PC-3 (cell line): ENCODE measurements around the gene ATXN7L1. TPM values are rescaled to one million over a fixed set of nuclear protein-coding genes. Genes with fewer than 3 reads are reported as not detected.

Source experiments
- ATAC-seq: fragments of 200-7000 bp; cut with Tn5 transposase; 2 replicates; pipeline ENCODE4 v1.9.1; 2020; ENCODE audit warnings: mild to moderate bottlenecking, moderate library complexity
- BruUV-seq: library from RNA; stranded (reverse); fragments of 400-500 nt; replicated peaks from 2 replicates; lab custom pipeline; 2021; lab: Mats Ljungman, UMichigan
- CTCF ChIA-PET: fragments of 300-600 bp; sonication (Branson Sonifier 250); formaldehyde crosslinking; loops from one replicate; lab custom pipeline; 2022; ENCODE audit warnings: antibody characterized with exemption; lab: Charles Lee
- POLR2A ChIA-PET: fragments of 300-600 bp; sonication (Branson Sonifier 250); formaldehyde crosslinking; loops from one replicate; lab custom pipeline; 2022; ENCODE audit warnings: antibody characterized with exemption; ENCODE audit not compliant: unreplicated experiment; lab: Charles Lee
- DNase-seq: peaks from one replicate; pipeline ENCODE4 v3.0.0-alpha.2; 2015
- H2AFZ ChIP-seq: fragments of 300-600 bp; sonication (generic); 2 replicates; pipeline ENCODE4 v1.6.0; 2016; ENCODE audit warnings: antibody characterized with exemption, low read length
- H3F3A ChIP-seq: fragments of 300-600 bp; sonication (generic); one replicate; pipeline ENCODE4 v1.6.0; 2017; ENCODE audit warnings: antibody characterized with exemption, low read length, control low read depth, mild to moderate bottlenecking; ENCODE audit not compliant: unreplicated experiment
- H3K27ac ChIP-seq: fragments of 300-600 bp; sonication (generic); 2 replicates; pipeline ENCODE4 v1.5.1; 2016; ENCODE audit warnings: mild to moderate bottlenecking, low read length
- H3K27me3 ChIP-seq: fragments of 300-600 bp; sonication (generic); 2 replicates; pipeline ENCODE4 v1.6.1; 2016; ENCODE audit warnings: low read length, mixed read lengths
- H3K36me3 ChIP-seq: fragments of 300-600 bp; sonication (generic); 2 replicates; pipeline ENCODE4 v1.6.1; 2016; ENCODE audit warnings: low read depth, mixed run types, low read length, mixed read lengths
- H3K4me1 ChIP-seq: fragments of 300-600 bp; sonication (generic); 2 replicates; pipeline ENCODE4 v1.5.1; 2016; ENCODE audit warnings: low read length; ENCODE audit not compliant: insufficient read depth
- H3K4me2 ChIP-seq: fragments of 300-600 bp; sonication (generic); 2 replicates; pipeline ENCODE4 v1.6.0; 2016; ENCODE audit warnings: low read length
- H3K4me3 ChIP-seq: fragments of 300-600 bp; sonication (generic); 2 replicates; pipeline ENCODE4 v1.5.1; 2016; ENCODE audit warnings: mild to moderate bottlenecking, low read length, mixed read lengths
- H3K79me2 ChIP-seq: fragments of 300-600 bp; sonication (generic); 2 replicates; pipeline ENCODE4 v1.6.1; 2017; ENCODE audit warnings: low read length, mixed read lengths
- H3K9ac ChIP-seq: fragments of 300-600 bp; sonication (generic); 2 replicates; pipeline ENCODE4 v1.6.0; 2016; ENCODE audit warnings: mild to moderate bottlenecking, low read length
- H3K9me2 ChIP-seq: fragments of 300-600 bp; sonication (generic); replicated peaks from 2 replicates; pipeline ENCODE4 v1.6.1; 2016; ENCODE audit warnings: mixed run types, low read length, mixed read lengths
- H3K9me3 ChIP-seq: fragments of 300-600 bp; sonication (generic); 2 replicates; pipeline ENCODE4 v1.6.1; 2016; ENCODE audit warnings: low read length, mixed read lengths
- H4K20me1 ChIP-seq: fragments of 300-600 bp; sonication (generic); 2 replicates; pipeline ENCODE4 v1.6.1; 2016; ENCODE audit warnings: low read length, mixed read lengths
- CTCF ChIP-seq: fragments of 300-600 bp; sonication (generic); conservative IDR thresholded peaks from 2 replicates; pipeline ENCODE4 v1.5.1; 2017; ENCODE audit warnings: antibody characterized with exemption, low read depth, mild to moderate bottlenecking, low read length
- EZH2 ChIP-seq: fragments of 300-600 bp; sonication (generic); IDR thresholded peaks from one replicate; pipeline ENCODE4 v1.6.1; 2017; ENCODE audit warnings: antibody characterized with exemption, mild to moderate bottlenecking, low read length; ENCODE audit not compliant: unreplicated experiment
- EZH2phosphoT487 ChIP-seq: fragments of 300-600 bp; sonication (generic); IDR thresholded peaks from 2 replicates; pipeline ENCODE4 v1.6.1; 2018; ENCODE audit warnings: mild to moderate bottlenecking, antibody characterized with exemption, low read length, borderline replicate concordance
- intact Hi-C: fragments of 100-400 bp; cut with micrococcal nuclease; formaldehyde crosslinking; loops from 2 replicates; pipeline ENCODE4 v1.9.0; 2023
- total RNA-seq: library from RNA; depleted of rRNA; stranded (reverse); fragments of >200 nt; gene quantifications from 2 replicates; pipeline ENCODE4 v1.2.3, GENCODE V29; 2014

Gene ATXN7L1
- total RNA-seq, 1 experiment from 2014 or later, result 16.0 TPM

GRCh38 chr7:105614341-105614840, 262.0 kb downstream of the ATXN7L1 start:
- H3K9me2 ChIP-seq, result no peaks in the 10 kb centered on the region
- DNase-seq (no peak), ATAC-seq (no peak)
- intact Hi-C loops, result no loop called here
- no peaks in the 10 kb centered on the region for H3K27me3 ChIP-seq
- H3K4me3 ChIP-seq, result no peak overlapping the region
- H3K9ac ChIP-seq, result no peak overlapping the region
- no peak overlapping the region for H3K4me2 ChIP-seq
- H3K9me3 ChIP-seq, result no peaks in the 10 kb centered on the region
- no peak overlapping the region for H3K27ac ChIP-seq
- ChIA-PET CTCF (no interaction called here), POLR2A (no interaction called here)
- H2AFZ ChIP-seq, result no peak overlapping the region
- TF ChIP-seq EZH2 (no peak), EZH2phosphoT487 (no peak), CTCF (no peak)
- H4K20me1 ChIP-seq, result no peaks in the 10 kb centered on the region
- H3K36me3 ChIP-seq, result no peaks in the 10 kb centered on the region; the same call in 1 of the 2 replicates
- BruUV-seq, result no TSS peak
- H3F3A ChIP-seq, result no peaks in the 10 kb centered on the region
- no peaks in the 10 kb centered on the region for H3K79me2 ChIP-seq
- peaks cover 3% of the 10 kb centered on the region; the same call in 1 of the 2 replicates for H3K4me1 ChIP-seq

GRCh38 chr7:105613611-105614330, 262.6 kb downstream of the ATXN7L1 start:
- no peak for ATAC-seq
- peaks cover 3% of the 10 kb centered on the region; the same call in 1 of the 2 replicates for H3K4me1 ChIP-seq
- POLR2A ChIA-PET, result interaction anchor here (0.6 kb wide), 1 partner anchor 518 kb away, joined by 3 read pairs; no protein-coding TSS in a partner anchor
- H3K9me2 ChIP-seq, result no peaks in the 10 kb centered on the region
- no peaks in the 10 kb centered on the region for H3K9me3 ChIP-seq
- no peak overlapping the region for H2AFZ ChIP-seq
- no peaks in the 10 kb centered on the region; the same call in 1 of the 2 replicates for H3K36me3 ChIP-seq
- CTCF ChIA-PET, result no interaction called here
- no peaks in the 10 kb centered on the region for H3K79me2 ChIP-seq
- TF ChIP-seq EZH2 (no peak), EZH2phosphoT487 (no peak), CTCF (no peak)
- no peaks in the 10 kb centered on the region for H3K27me3 ChIP-seq
- H3K9ac ChIP-seq, result no peak overlapping the region
- no peaks in the 10 kb centered on the region for H4K20me1 ChIP-seq
- intact Hi-C loops, result no loop called here
- no TSS peak for BruUV-seq
- no peak overlapping the region for H3K4me2 ChIP-seq
- H3K4me3 ChIP-seq, result no peak overlapping the region
- no peak overlapping the region for H3K27ac ChIP-seq
- no peaks in the 10 kb centered on the region for H3F3A ChIP-seq
- DNase-seq, result no peak

GRCh38 chr7:105612806-105613205, 263.6 kb downstream of the ATXN7L1 start:
- no peak overlapping the region for H3K4me3 ChIP-seq
- no peaks in the 10 kb centered on the region for H3K79me2 ChIP-seq
- ATAC-seq (no peak), DNase-seq (no peak)
- TF ChIP-seq EZH2phosphoT487 (no peak), CTCF (no peak)
- no peaks in the 10 kb centered on the region for H3K9me2 ChIP-seq
- intact Hi-C loops, result no loop called here
- BruUV-seq, result no TSS peak
- CTCF ChIA-PET, result no interaction called here
- no peaks in the 10 kb centered on the region for H3K9me3 ChIP-seq
- H3K27ac ChIP-seq, result no peak overlapping the region
- H4K20me1 ChIP-seq, result no peaks in the 10 kb centered on the region
- H2AFZ ChIP-seq, result no peak overlapping the region
- POLR2A ChIA-PET, result no interaction called here
- H3K4me2 ChIP-seq, result no peak overlapping the region
- H3K27me3 ChIP-seq, result no peaks in the 10 kb centered on the region
- no peaks in the 10 kb centered on the region; the same call in 1 of the 2 replicates for H3K36me3 ChIP-seq
- no peak overlapping the region for H3K9ac ChIP-seq
- H3F3A ChIP-seq, result no peaks in the 10 kb centered on the region
- peaks cover 3% of the 10 kb centered on the region; the same call in 1 of the 2 replicates for H3K4me1 ChIP-seq
